Ishikawa (cell line): ENCODE measurements around the gene HDGFL1.

Experiments used
- CEBPB ChIP-seq: IDR thresholded peaks from 2 replicates; pipeline ENCODE4 v1.6.1; 2012
- CREB1 ChIP-seq: IDR thresholded peaks from 2 replicates; pipeline ENCODE4 v1.6.1; 2012; ENCODE audit warnings: low read depth
- EGR1 ChIP-seq: IDR thresholded peaks from 2 replicates; pipeline ENCODE4 v1.6.1; 2012
- EP300 ChIP-seq: IDR thresholded peaks from 2 replicates; pipeline ENCODE4 v1.6.1; 2012; ENCODE audit warnings: borderline replicate concordance
- FOXM1 ChIP-seq: IDR thresholded peaks from 2 replicates; pipeline ENCODE4 v1.6.1; 2012; ENCODE audit warnings: low read depth, borderline replicate concordance
- MAX ChIP-seq: IDR thresholded peaks from 2 replicates; pipeline ENCODE4 v1.6.1; 2012
- NFIC ChIP-seq: IDR thresholded peaks from 2 replicates; pipeline ENCODE4 v1.6.1; 2012
- RAD21 ChIP-seq: IDR thresholded peaks from 2 replicates; pipeline ENCODE4 v1.6.1; 2012; ENCODE audit warnings: low read depth
- REST ChIP-seq: IDR thresholded peaks from 2 replicates; pipeline ENCODE4 v1.6.1; 2012; ENCODE audit warnings: low read depth, mild to moderate bottlenecking
- TAF1 ChIP-seq: IDR thresholded peaks from 2 replicates; pipeline ENCODE4 v1.6.1; 2012; ENCODE audit warnings: low read depth, mild to moderate bottlenecking
- TCF12 ChIP-seq: IDR thresholded peaks from 2 replicates; pipeline ENCODE4 v1.6.1; 2012; ENCODE audit warnings: low read depth
- TEAD4 ChIP-seq: IDR thresholded peaks from 2 replicates; pipeline ENCODE4 v1.6.1; 2012
- USF1 ChIP-seq: IDR thresholded peaks from 2 replicates; pipeline ENCODE4 v1.6.1; 2012
- YY1 ChIP-seq: IDR thresholded peaks from 2 replicates; pipeline ENCODE4 v1.6.1; 2012; ENCODE audit warnings: low read depth
- ZBTB7A ChIP-seq: IDR thresholded peaks from 2 replicates; pipeline ENCODE4 v1.6.1; 2012; ENCODE audit warnings: low read depth

HDGFL1 gene

GRCh38 chr6:22569281-22570184 is at the start of gene HDGFL1:
HDGFL1 (plus strand) TSS chr6:22569566; CDS start chr6:22569576, 10 bp downstream.
- TF ChIP-seq YY1, result no peak
- no peak for TF ChIP-seq RAD21

- no peak for TF ChIP-seq ZBTB7A
- TF ChIP-seq TEAD4, result no peak
- no peak for TF ChIP-seq USF1
- TF ChIP-seq CREB1, result no peak
Observed at GRCh38 chr6:22521035-22521434, 48.3 kb upstream of the HDGFL1 start.

GRCh38 chr6:22526736-22527135 is 42.6 kb upstream of the HDGFL1 start:
- TF ChIP-seq CREB1, result no peak
- no peak for TF ChIP-seq FOXM1
- TF ChIP-seq EGR1, result no peak

GRCh38 chr6:22529866-22530265 is 39.5 kb upstream of the HDGFL1 start:
- TF ChIP-seq TEAD4 (no peak), NFIC (no peak)

GRCh38 chr6:22530506-22530905 is 38.9 kb upstream of the HDGFL1 start:
- no peak for TF ChIP-seq YY1
- no peak for TF ChIP-seq ZBTB7A
- no peak for TF ChIP-seq CEBPB
- TF ChIP-seq EGR1, result no peak
- no peak for TF ChIP-seq MAX

- no peak for TF ChIP-seq TEAD4
- TF ChIP-seq FOXM1, result no peak
- no peak for TF ChIP-seq TCF12
- TF ChIP-seq EP300, result no peak
- TF ChIP-seq USF1, result no peak
- TF ChIP-seq CEBPB, result no peak
- TF ChIP-seq TAF1, result no peak
- TF ChIP-seq CREB1, result no peak
- no peak for TF ChIP-seq ZBTB7A
- TF ChIP-seq REST, result no peak
- TF ChIP-seq YY1, result no peak
- TF ChIP-seq EGR1, result no peak
- no peak for TF ChIP-seq NFIC
Observed at GRCh38 chr6:22536122-22536521, 33.2 kb upstream of the HDGFL1 start.

GRCh38 chr6:22544476-22544875 is 24.9 kb upstream of the HDGFL1 start:
- no peak for TF ChIP-seq FOXM1
- no peak for TF ChIP-seq USF1
- no peak for TF ChIP-seq CREB1
- TF ChIP-seq MAX, result no peak
- no peak for TF ChIP-seq TCF12

- TF ChIP-seq TEAD4 (no peak), RAD21 (no peak), REST (no peak), CREB1 (no peak), TCF12 (no peak), CEBPB (no peak), USF1 (no peak), EP300 (no peak), ZBTB7A (no peak)
Observed at GRCh38 chr6:22545051-22545450, 24.3 kb upstream of the HDGFL1 start.
